Measurements from ENCODE around the gene PRKAG1. TPM values are rescaled to one million over a fixed set of nuclear protein-coding genes. Genes with fewer than 3 reads are reported as not detected.

The PRKAG1 gene
- polyA plus RNA-seq, 2 of the 4 experiments (the other 2 are of a cell fraction) = 40.0 to 100 TPM

DNA sequence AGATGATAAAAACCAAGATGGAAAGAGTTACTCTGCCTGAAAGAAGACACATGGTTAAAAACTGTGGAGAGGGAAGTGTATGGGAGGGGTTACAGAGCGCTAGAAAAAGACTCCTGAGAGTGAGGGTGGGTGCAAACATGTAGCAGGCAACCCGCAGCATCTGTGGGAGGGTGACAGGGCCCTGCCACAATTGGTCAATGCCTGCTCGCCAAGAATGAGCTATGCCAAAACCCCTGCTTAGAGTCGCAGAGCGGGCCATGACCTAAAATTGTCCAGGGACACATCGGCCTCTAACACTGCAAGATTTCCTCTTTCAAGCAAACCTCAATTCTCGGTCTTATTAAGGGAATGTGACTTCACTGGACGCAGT is 700 bp downstream of the PRKAG1 start:
- Histone ChIP-seq H3K9me3 (no peaks in the 10 kb centered on the region), H3K4me2 (peak overlapping the region; percentile 90), H3K4me3 (peak overlapping the region; percentile 83), H3K27ac (peak overlapping the region; percentile 92 to 93), H3K4me1 (peaks cover 22% of the 10 kb centered on the region)
- no peak for TF ChIP-seq ZNF302 (CRISPR knock-in tag; IDR thresholded peaks at IDR 0.05)
- TF ChIP-seq POLR2A (IDR thresholded peaks at IDR 0.05; ENCODE audit: low read length) = peak; percentile 9; the same call in 1 of the 2 replicates
- ChIA-PET POLR2A (interaction anchor here (0.6 to 1.0 kb wide), 3 partner anchors 18 to 113 kb away, joined by 3 to 9 read pairs (median 5); partner anchors contain the start of gene TUBA1B), CTCF (interaction anchor here (0.8 to 77.5 kb wide), 13 partner anchors 9 to 191 kb away, joined by 3 to 2584 read pairs (median 4); partner anchors contain the start of genes ARF3, DDN, FKBP11 and WNT1)
- no peak for FAIRE-seq
- DNase-seq (ENCODE audit: low read depth in 1 of 2, low spot score in 1 of 2) = no peak
- 5% methylated on average over 8 of the region's 8 CpGs for WGBS (ENCODE audit: missing lambda C conversion rate)
- peak; percentile 14 to 21; a peak in 3 of 6 replicates for ATAC-seq

- Histone ChIP-seq H3K4me2 (no peak overlapping the region), H3K4me1 (peaks cover 20% of the 10 kb centered on the region), H3K4me3 (no peak overlapping the region), H3K9me3 (no peaks in the 10 kb centered on the region), H3K27ac (no peak overlapping the region)
- ChIA-PET CTCF (interaction anchor here (0.6 to 77.5 kb wide), 6 partner anchors 12 to 69 kb away, joined by 3 to 2584 read pairs (median 45); partner anchors contain the start of genes ARF3, DDN, FKBP11 and WNT1), POLR2A (no interaction called here)
- 100% methylated on average over 1 of the region's 1 CpG for WGBS (ENCODE audit: missing lambda C conversion rate)
- ATAC-seq = no peak
- no peak for DNase-seq (ENCODE audit: low read depth in 1 of 2, low spot score in 1 of 2)
- no peak for FAIRE-seq
- TF ChIP-seq ZSCAN20 (CRISPR knock-in tag; IDR thresholded peaks at IDR 0.05) (no peak), FOSB (CRISPR knock-in tag; IDR thresholded peaks at IDR 0.05) (no peak), MAZ (IDR thresholded peaks at IDR 0.05; ENCODE audit: borderline replicate concordance, low read depth, low read length) (no peak), RNF2 (IDR thresholded peaks at IDR 0.05; ENCODE audit: borderline replicate concordance, low read depth) (no peak), GATA3 (IDR thresholded peaks at IDR 0.05; ENCODE audit: borderline replicate concordance) (no peak), HES2 (IDR thresholded peaks at IDR 0.05) (no peak), NPAS2 (CRISPR knock-in tag; IDR thresholded peaks at IDR 0.05; ENCODE audit: borderline replicate concordance) (no peak), SMC3 (IDR thresholded peaks at IDR 0.05) (no peak), PHF8 (IDR thresholded peaks at IDR 0.05; ENCODE audit: borderline replicate concordance, low read depth) (no peak), NFE2L2 (conservative IDR thresholded peaks at IDR 0.05; ENCODE audit: low read length) (no peak), TFCP2L1 (CRISPR knock-in tag; IDR thresholded peaks at IDR 0.05) (no peak), JUN (IDR thresholded peaks at IDR 0.05) (no peak), RFX5 (IDR thresholded peaks at IDR 0.05) (no peak)
- TF ChIP-seq, protein P1, sequence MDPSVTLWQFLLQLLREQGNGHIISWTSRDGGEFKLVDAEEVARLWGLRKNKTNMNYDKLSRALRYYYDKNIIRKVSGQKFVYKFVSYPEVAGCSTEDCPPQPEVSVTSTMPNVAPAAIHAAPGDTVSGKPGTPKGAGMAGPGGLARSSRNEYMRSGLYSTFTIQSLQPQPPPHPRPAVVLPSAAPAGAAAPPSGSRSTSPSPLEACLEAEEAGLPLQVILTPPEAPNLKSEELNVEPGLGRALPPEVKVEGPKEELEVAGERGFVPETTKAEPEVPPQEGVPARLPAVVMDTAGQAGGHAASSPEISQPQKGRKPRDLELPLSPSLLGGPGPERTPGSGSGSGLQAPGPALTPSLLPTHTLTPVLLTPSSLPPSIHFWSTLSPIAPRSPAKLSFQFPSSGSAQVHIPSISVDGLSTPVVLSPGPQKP (IDR thresholded peaks at IDR 0.05; ENCODE audit: low read depth, low read length) = no peak
Observed at GRCh38 chr12:49015196-49015595, 3.4 kb downstream of the PRKAG1 start.

DNA sequence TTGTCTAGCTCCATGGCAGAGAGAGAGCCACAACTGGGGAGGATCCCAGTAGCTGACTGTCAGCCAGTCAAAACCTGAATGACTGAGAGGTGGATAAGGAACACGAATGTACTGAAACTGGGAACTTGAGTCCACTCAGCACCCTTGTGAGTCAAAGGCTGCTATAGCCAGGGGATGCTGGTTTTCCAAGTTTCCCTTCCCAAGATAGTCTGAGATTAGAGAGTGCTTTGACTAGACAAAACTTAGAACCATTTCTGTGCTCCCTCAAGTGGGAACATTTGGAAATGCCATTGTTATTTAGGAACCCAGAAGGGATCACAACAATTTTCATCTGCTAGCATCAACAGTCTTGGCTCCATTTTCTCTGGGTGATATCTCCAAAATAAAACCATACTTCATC is 4.0 kb downstream of the PRKAG1 start:
- Histone ChIP-seq H3K27ac (no peak overlapping the region), H3K9me3 (no peaks in the 10 kb centered on the region), H3K4me1 (peaks cover 16% of the 10 kb centered on the region), H3K4me2 (no peak overlapping the region), H3K4me3 (no peak overlapping the region)
- DNase-seq (ENCODE audit: low read depth in 1 of 2, low spot score in 1 of 2) = peak in 1 of 2 experiments; percentile 40
- ChIA-PET POLR2A (no interaction called here), CTCF (interaction anchor here (1.2 to 77.5 kb wide), 5 partner anchors 11 to 60 kb away, joined by 3 to 2584 read pairs (median 68); partner anchors contain the start of genes ARF3, DDN, FKBP11 and WNT1)
- WGBS (ENCODE audit: missing lambda C conversion rate) = 36% methylated on average over 1 of the region's 1 CpG
- no peak for FAIRE-seq
- TF ChIP-seq CTCF (IDR thresholded peaks at IDR 0.05) (0 out of 3 replicates have a peak, but pooled peaks have one; percentile 15), ZC3H11A (IDR thresholded peaks at IDR 0.05) (no peak), FOSL2 (IDR thresholded peaks at IDR 0.05) (no peak), FOSL2 (CRISPR knock-in tag; IDR thresholded peaks at IDR 0.05) (no peak), HOXB13 (CRISPR knock-in tag; IDR thresholded peaks at IDR 0.05; ENCODE audit: low read depth) (no peak), EHMT2 (IDR thresholded peaks at IDR 0.05; ENCODE audit: low read depth) (no peak)
- no peak for ATAC-seq

Data from A549 (cell line).